BJ (cell line): ENCODE results near the gene KCNIP3. TPM values are rescaled to one million over a fixed set of nuclear protein-coding genes. Genes with fewer than 3 reads are reported as not detected.

Experiments
- CTCF ChIA-PET: fragments of 350-600 bp; formaldehyde crosslinking; extraction: SDS; loops from one replicate; lab custom pipeline; 2021; ENCODE audit warnings: antibody characterized with exemption, inconsistent platforms; lab: Yijun Ruan, JAX
- POLR2A ChIA-PET: fragments of 300-600 bp; sonication (Branson Sonifier 250); formaldehyde crosslinking; extraction: SDS; loops from one replicate; lab custom pipeline; 2021; ENCODE audit warnings: antibody characterized with exemption; lab: Charles Lee
- DNase-seq: peaks from one replicate; pipeline ENCODE4 v3.0.0-alpha.2; 2011; ENCODE audit warnings: low read depth
- H3K27me3 ChIP-seq: 2 replicates; pipeline ENCODE4 v1.6.0; 2011; ENCODE audit warnings: low read length; ENCODE audit not compliant: control insufficient read depth, insufficient read depth
- H3K36me3 ChIP-seq: 2 replicates; pipeline ENCODE4 v1.5.1; 2011; ENCODE audit warnings: low read length; ENCODE audit not compliant: control insufficient read depth, insufficient read depth
- H3K4me3 ChIP-seq: 2 replicates; pipeline ENCODE4 v1.5.1; 2011; ENCODE audit warnings: low read depth, mild to moderate bottlenecking, control low read depth, low read length
- CTCF ChIP-seq: IDR thresholded peaks from 2 replicates; pipeline ENCODE4 v1.5.1; 2011; ENCODE audit warnings: low read depth, mild to moderate bottlenecking, control low read depth, inconsistent platforms, low read length, moderate library complexity; ENCODE audit not compliant: insufficient read depth
- polyA plus RNA-seq: library from polyadenylated mRNA; depleted of rRNA; stranded (reverse); fragments of >200 nt; gene quantifications from 2 replicates; pipeline ENCODE4 v1.2.3, GENCODE V29; 2011

KCNIP3 gene
- polyA plus RNA-seq, 1 experiment, result 4.1 TPM

GRCh38 chr2:95275601-95276243 lies 21.4 kb upstream of the KCNIP3 start:
- Histone ChIP-seq H3K4me3 (no peak overlapping the region), H3K27me3 (no peaks in the 10 kb centered on the region; the same call in 1 of the 2 replicates), H3K36me3 (no peaks in the 10 kb centered on the region)
- no peak for DNase-seq
- TF ChIP-seq CTCF, result no peak
- ChIA-PET POLR2A (no interaction called here), CTCF (interaction anchor here (0.6 kb wide), 1 partner anchor 112 kb away, joined by 3 read pairs; no protein-coding TSS in a partner anchor)

- no peak overlapping the region for H3K4me3 ChIP-seq
- no peaks in the 10 kb centered on the region; the same call in 1 of the 2 replicates for H3K27me3 ChIP-seq
- ChIA-PET CTCF (interaction anchor here (0.7 kb wide), 1 partner anchor 13 kb away, joined by 3 read pairs; no protein-coding TSS in a partner anchor), POLR2A (no interaction called here)
- no peaks in the 10 kb centered on the region for H3K36me3 ChIP-seq
- no peak for TF ChIP-seq CTCF
- no peak for DNase-seq
These were observed 20.8 kb upstream of the KCNIP3 start for GRCh38 chr2:95276244-95276887.

GRCh38 chr2:95276888-95277245 lies 20.3 kb upstream of the KCNIP3 start:
- POLR2A ChIA-PET, result no interaction called here
- DNase-seq, result no peak
- H3K27me3 ChIP-seq, result no peaks in the 10 kb centered on the region; the same call in 1 of the 2 replicates
- H3K36me3 ChIP-seq, result no peaks in the 10 kb centered on the region
- CTCF ChIA-PET, result interaction anchor here (0.7 to 1.7 kb wide), 2 partner anchors 11 to 14 kb away, joined by 3 to 5 read pairs; no protein-coding TSS in a partner anchor
- no peak overlapping the region for H3K4me3 ChIP-seq
- no peak for TF ChIP-seq CTCF

- POLR2A ChIA-PET, result no interaction called here
- no peak for TF ChIP-seq CTCF
- no peaks in the 10 kb centered on the region for H3K36me3 ChIP-seq
- H3K4me3 ChIP-seq, result no peak overlapping the region
- no peaks in the 10 kb centered on the region; the same call in 1 of the 2 replicates for H3K27me3 ChIP-seq
- no peak for DNase-seq
- CTCF ChIA-PET, result interaction anchor here (0.7 to 1.7 kb wide), 2 partner anchors 11 to 14 kb away, joined by 3 to 5 read pairs; no protein-coding TSS in a partner anchor
These were observed 19.8 kb upstream of the KCNIP3 start for GRCh38 chr2:95277246-95277906.

GRCh38 chr2:95278051-95278471 lies 19.1 kb upstream of the KCNIP3 start:
- POLR2A ChIA-PET, result no interaction called here
- H3K36me3 ChIP-seq, result no peaks in the 10 kb centered on the region
- no peak overlapping the region for H3K4me3 ChIP-seq
- DNase-seq, result no peak
- no peak for TF ChIP-seq CTCF
- CTCF ChIA-PET, result interaction anchor here (1.7 kb wide), 1 partner anchor 12 kb away, joined by 5 read pairs; no protein-coding TSS in a partner anchor
- H3K27me3 ChIP-seq, result no peaks in the 10 kb centered on the region
